NB4 (cell line): ENCODE results near the gene PGGT1B.

Experiments used
- CTCF ChIP-seq: IDR thresholded peaks from one replicate; pipeline ENCODE4 v1.5.1; 2012; ENCODE audit warnings: low read depth, low read length
- MAX ChIP-seq: IDR thresholded peaks from 2 replicates; pipeline ENCODE4 v1.6.1; 2011; ENCODE audit warnings: low read depth, low read length
- POLR2A ChIP-seq: IDR thresholded peaks from 2 replicates; pipeline ENCODE4 v1.6.1; 2011; ENCODE audit warnings: mild to moderate bottlenecking; ENCODE audit not compliant: insufficient read length; ENCODE audit errors: extremely low read depth

- TF ChIP-seq MAX (no peak), POLR2A (peak; percentile 49), CTCF (no peak)
Observed at GRCh38 chr5:115170134-115170928, 92.3 kb downstream of the PGGT1B start.
